ENCODE data around the gene PLEKHF1.

Gene PLEKHF1

DNA sequence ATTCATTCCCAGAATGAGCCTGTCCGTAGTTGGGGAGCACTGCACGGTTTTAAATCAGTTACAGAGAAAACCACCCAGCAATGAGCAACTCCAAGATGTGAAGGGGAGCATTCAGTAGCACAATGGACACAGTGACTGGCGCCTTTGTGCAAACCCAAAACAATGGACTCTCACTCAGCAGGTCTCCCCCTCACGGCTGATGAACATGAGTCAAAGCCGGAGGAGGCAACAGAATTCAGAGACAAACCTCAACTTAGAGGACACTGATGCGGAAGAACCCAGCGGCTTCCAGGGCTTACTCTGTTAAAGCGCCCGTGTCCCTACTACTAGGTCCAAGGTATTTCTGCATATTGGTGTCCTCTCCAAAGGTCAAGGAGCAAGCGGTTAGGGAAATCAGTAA lies 17.7 kb downstream of the PLEKHF1 start:
- TF ChIP-seq SIN3A (IDR thresholded peaks at IDR 0.05; ENCODE audit: borderline replicate concordance, insufficient read depth, low read length) (no peak), POLR2AphosphoS5 (IDR thresholded peaks at IDR 0.05; ENCODE audit: low read depth, low read length) (no peak)

GRCh38 chr19:29685326-29685725 lies 20.1 kb downstream of the PLEKHF1 start:
- no peak for TF ChIP-seq REST (IDR thresholded peaks at IDR 0.05; ENCODE audit: insufficient read depth in 1 of 2, low read depth in 2 of 2, low read length in 2 of 2)
- TF ChIP-seq SIN3A (IDR thresholded peaks at IDR 0.05; ENCODE audit: borderline replicate concordance, insufficient read depth, low read length) = no peak
- no peak for TF ChIP-seq POLR2AphosphoS5 (IDR thresholded peaks at IDR 0.05; ENCODE audit: low read depth, low read length)
- TF ChIP-seq FOXP2 (optimal IDR thresholded peaks at IDR 0.05; ENCODE audit: borderline replicate concordance, extremely low read depth, extremely low read length, insufficient read depth) = no peak
- no peak for TF ChIP-seq TAF1 (IDR thresholded peaks at IDR 0.05; ENCODE audit: borderline replicate concordance, insufficient read depth, low read length)

DNA sequence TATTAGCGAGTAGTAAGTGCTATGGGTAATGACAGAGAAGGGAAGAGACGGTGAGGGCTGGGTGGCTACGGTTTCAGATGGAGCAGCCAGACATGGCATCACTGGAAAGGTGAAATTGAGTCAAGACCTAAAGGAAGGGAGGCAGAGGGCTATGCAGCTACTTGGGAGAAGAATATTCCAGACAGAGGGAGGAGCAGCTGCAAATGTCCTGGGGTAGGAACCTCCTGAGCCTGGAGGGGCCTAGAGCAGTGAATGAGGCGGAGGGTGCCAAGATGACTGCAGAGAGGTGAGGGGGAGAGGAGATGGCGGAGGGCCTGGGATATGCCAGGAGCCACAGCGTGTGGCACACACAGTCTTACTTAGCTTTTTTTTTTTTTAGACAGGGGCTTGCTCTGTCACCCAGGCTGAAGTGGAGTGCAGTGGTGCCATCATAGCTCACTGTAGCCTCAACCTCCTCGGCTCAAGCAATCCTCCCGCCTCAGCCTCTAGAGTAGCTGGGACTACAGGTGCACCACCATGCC lies 21.1 kb downstream of the PLEKHF1 start:
- no peak for TF ChIP-seq POLR2AphosphoS5 (IDR thresholded peaks at IDR 0.05; ENCODE audit: low read depth, low read length)
- TF ChIP-seq TAF1 (IDR thresholded peaks at IDR 0.05; ENCODE audit: borderline replicate concordance, insufficient read depth, low read length) = no peak
- TF ChIP-seq REST (IDR thresholded peaks at IDR 0.05; ENCODE audit: insufficient read depth in 1 of 2, low read depth in 2 of 2, low read length in 2 of 2) = no peak
- TF ChIP-seq SIN3A (IDR thresholded peaks at IDR 0.05; ENCODE audit: borderline replicate concordance, insufficient read depth, low read length) = no peak
- no peak for TF ChIP-seq FOXP2 (optimal IDR thresholded peaks at IDR 0.05; ENCODE audit: borderline replicate concordance, extremely low read depth, extremely low read length, insufficient read depth)

DNA sequence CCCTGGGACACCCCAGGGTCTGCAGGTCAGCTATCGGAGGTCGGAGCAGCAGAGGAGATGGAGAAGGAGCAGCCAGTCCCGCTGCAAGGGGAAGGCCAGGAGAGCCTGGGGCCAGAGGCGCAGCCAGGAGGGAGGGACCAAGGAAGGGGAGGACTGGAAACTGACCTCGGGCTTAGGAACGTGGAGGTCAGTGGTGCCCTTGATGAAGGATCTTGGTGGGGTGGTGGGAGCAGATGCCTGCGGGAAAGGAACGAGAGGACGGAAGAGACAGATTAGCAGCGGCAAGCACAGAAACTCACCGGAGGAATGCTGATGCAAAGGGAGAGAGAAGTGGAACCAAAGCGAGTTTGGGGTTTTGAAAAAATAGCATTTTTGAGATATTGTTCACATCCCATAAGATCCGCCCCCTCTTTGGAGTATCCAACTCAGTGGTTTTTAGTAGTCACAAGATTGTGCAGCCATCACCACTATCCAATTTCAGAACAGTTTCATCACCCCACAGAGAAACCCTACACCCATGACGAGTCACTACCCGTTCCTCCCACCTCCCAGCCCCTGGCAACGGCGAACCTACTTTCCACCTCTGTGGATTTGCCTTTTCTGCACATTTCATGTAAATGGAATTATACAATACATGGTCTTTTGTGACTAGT lies 22.1 kb downstream of the PLEKHF1 start:
- TF ChIP-seq SIN3A (IDR thresholded peaks at IDR 0.05; ENCODE audit: borderline replicate concordance, insufficient read depth, low read length) (no peak), FOXP2 (optimal IDR thresholded peaks at IDR 0.05; ENCODE audit: borderline replicate concordance, extremely low read depth, extremely low read length, insufficient read depth) (no peak), TAF1 (IDR thresholded peaks at IDR 0.05; ENCODE audit: borderline replicate concordance, insufficient read depth, low read length) (no peak), POLR2AphosphoS5 (IDR thresholded peaks at IDR 0.05; ENCODE audit: low read depth, low read length) (no peak), REST (IDR thresholded peaks at IDR 0.05; ENCODE audit: insufficient read depth in 1 of 2, low read depth in 2 of 2, low read length in 2 of 2) (no peak)

DNA sequence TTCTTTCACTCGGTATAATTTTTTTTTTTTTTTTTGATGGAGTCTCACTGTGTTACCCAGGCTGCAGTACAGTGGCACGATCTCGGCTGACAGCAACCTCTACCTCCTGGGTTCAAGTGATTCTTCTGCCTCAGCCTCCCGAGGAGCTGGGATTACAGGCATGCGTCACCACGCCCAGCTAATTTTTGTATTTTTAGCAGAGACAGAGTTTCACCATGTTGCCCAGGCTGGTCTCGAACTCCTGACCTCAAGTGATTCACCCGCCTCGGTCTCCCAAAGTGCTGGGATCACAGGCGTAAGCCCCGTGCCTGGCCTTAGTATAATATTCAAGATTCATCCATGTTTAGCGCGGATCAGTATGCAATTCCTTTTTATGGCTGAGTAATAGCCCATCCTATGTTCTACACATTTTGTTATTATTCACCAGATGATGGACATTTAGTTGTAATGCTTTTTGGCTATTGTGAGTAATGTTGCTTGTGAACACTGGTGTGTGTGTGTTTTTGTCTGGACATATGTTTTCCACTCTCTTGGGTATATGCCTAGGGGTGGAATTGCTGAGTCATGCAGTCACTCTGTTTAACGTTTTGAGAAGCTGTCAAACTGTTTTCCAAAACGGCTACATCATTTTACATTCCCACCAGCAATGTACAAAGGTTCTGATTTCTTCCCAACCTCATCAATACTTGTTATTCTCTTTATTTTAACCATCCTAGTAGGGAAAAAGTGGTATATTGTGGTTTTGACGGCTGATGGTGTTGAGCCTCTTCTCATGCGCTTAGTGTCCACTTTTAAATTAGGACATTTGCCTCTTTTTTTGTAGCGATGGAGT lies 22.9 kb downstream of the PLEKHF1 start:
- TF ChIP-seq REST (IDR thresholded peaks at IDR 0.05; ENCODE audit: insufficient read depth in 1 of 2, low read depth in 2 of 2, low read length in 2 of 2) (no peak), POLR2AphosphoS5 (IDR thresholded peaks at IDR 0.05; ENCODE audit: low read depth, low read length) (no peak), SIN3A (IDR thresholded peaks at IDR 0.05; ENCODE audit: borderline replicate concordance, insufficient read depth, low read length) (no peak), TAF1 (IDR thresholded peaks at IDR 0.05; ENCODE audit: borderline replicate concordance, insufficient read depth, low read length) (no peak), FOXP2 (optimal IDR thresholded peaks at IDR 0.05; ENCODE audit: borderline replicate concordance, extremely low read depth, extremely low read length, insufficient read depth) (no peak)
